Lower leg skin (tissue), 3 donors: ENCODE measurements around the gene PAAF1.

Source experiments
- CTCF ChIP-seq, 3 donors: fragments of 450-650 bp; IDR thresholded peaks; one replicate each; pipeline ENCODE4 v1.5.1; 2016; ENCODE audit warnings: antibody characterized with exemption in 3 of 3, mild to moderate bottlenecking in 3 of 3, moderate library complexity in 2 of 3
- POLR2A ChIP-seq, 2 donors: fragments of 450-650 bp; IDR thresholded peaks; one replicate each; pipeline ENCODE4 v1.6.1; 2016 to 2017; ENCODE audit warnings: antibody characterized with exemption in 2 of 2, mild to moderate bottlenecking in 1 of 2, moderate library complexity in 1 of 2

GRCh38 chr11:73949912-73950311 is 73.1 kb downstream of the PAAF1 start:
- TF ChIP-seq POLR2A (IDR thresholded peaks at IDR 0.05) (no peak), CTCF (IDR thresholded peaks at IDR 0.05) (no peak)
